NCI-H1092 treated with DMSO at 0.1 percent for 48 hours (cell line): ENCODE data around the gene TMC8.
"Not testable (repeated sequence)": the region's sequence is repeated elsewhere in the genome, so short reads cannot be mapped to it uniquely, and the experiment has no call there.

Experiments
- DNase-seq: peaks from one replicate; lab custom pipeline; 2025; lab: John Stamatoyannopoulos, UW

Gene TMC8, protein sequence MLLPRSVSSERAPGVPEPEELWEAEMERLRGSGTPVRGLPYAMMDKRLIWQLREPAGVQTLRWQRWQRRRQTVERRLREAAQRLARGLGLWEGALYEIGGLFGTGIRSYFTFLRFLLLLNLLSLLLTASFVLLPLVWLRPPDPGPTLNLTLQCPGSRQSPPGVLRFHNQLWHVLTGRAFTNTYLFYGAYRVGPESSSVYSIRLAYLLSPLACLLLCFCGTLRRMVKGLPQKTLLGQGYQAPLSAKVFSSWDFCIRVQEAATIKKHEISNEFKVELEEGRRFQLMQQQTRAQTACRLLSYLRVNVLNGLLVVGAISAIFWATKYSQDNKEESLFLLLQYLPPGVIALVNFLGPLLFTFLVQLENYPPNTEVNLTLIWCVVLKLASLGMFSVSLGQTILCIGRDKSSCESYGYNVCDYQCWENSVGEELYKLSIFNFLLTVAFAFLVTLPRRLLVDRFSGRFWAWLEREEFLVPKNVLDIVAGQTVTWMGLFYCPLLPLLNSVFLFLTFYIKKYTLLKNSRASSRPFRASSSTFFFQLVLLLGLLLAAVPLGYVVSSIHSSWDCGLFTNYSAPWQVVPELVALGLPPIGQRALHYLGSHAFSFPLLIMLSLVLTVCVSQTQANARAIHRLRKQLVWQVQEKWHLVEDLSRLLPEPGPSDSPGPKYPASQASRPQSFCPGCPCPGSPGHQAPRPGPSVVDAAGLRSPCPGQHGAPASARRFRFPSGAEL

DNA sequence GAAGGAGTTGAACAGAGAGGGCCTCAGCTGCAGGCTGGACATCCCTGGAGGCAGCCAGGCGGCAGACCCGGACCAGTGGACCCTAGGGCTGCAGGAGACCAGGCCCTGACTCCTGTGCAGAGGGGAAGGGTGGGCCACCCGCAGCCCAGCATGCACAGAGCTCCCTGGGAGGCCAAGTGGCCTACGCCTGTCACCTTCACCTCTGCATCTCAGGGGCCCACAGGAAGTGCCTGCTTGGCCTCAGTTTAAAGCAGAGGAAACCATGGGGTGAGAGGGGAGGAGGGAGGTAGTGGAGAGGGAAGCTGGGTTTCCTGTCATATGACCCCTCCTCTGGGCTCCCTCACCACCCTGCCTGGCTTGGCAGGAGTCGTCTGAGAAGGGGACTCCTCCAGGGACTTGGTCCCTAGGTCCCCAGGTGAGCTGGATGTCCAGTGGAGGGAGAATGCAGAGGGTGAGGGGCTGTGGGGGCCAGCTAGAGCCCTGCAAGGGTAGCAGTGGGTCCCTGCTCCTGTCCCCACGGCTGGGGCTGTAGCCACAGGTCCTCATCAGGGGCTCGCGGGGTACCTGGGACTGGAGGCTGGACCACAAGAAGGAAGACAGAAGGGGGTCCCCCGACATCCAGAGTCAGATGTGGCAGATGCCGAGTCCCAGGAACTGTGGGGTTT lies at the start of gene TMC8:
TSS of gene TMC8 (plus strand) at position 335 of the 665 bp plus-strand sequence. CDS start 818 bp downstream, outside the sequence.
- no peak for DNase-seq

DNA sequence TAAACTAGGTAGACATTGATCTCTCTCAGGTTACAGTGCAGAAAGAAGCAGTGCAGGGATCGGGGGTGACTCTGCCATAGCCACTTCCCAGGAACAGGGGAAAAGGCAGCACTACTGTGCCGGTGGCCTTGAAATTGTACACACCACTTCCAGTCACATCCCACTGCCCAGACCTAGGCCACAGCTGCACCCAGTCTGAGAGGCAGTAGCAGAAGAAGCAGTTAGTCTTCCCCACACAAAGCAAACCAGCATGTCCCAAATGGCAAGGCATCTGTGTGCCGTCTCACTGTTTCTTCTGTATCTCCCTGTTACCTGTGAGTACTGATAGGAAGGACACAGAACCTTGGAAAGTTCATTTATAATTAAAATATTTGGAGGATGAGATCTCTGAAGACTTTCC lies 49.0 kb upstream of the TMC8 start:
- DNase-seq = no peak

DNA sequence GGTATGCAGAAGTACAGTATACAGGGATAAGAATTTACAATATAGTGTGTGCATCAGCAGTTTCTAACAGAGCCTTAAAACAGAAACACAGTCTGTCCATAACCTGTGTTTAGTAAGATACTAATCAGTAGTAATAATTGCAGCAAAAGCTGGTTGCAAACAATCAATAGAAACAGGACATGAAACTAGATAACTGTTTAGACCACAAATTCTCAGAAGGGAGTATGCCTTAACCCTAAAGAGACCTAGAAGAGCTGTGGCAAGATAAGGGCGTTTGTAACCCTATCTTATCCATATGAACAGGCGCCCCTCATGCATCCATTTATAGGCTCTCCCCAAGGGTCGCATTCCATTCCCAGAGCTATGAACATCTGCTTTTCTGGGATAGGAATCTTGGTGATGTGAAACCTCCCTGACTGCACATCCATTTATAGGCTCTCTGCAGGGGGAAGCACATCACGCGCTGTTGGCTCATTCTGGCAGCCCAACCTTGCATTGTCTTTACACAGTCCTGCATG lies 48.2 kb upstream of the TMC8 start:
- DNase-seq = not testable (repeated sequence)

GRCh38 chr17:78082988-78083387 lies 47.6 kb upstream of the TMC8 start:
- DNase-seq = no peak

GRCh38 chr17:78086740-78087139 lies 43.8 kb upstream of the TMC8 start:
- DNase-seq = no peak

DNA sequence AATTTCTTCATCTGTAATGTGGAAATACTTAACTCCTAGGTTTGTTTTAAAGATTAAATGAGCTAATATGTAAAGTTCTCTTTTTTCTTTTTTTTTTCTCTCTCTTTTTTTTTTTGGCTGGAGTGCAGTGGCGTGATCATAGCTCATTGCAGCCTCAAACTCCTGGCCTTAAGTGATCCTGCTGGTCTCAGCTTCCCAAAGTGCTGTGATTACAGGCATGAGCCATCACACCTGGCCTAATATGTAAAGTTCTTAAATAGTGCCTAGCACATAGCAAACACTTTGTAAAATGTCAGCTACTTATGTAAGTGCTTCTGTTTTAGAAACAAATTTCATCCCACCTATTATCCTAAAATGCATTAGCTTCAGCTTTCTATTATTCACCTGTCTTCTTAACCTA lies 42.0 kb upstream of the TMC8 start:
- no peak for DNase-seq

DNA sequence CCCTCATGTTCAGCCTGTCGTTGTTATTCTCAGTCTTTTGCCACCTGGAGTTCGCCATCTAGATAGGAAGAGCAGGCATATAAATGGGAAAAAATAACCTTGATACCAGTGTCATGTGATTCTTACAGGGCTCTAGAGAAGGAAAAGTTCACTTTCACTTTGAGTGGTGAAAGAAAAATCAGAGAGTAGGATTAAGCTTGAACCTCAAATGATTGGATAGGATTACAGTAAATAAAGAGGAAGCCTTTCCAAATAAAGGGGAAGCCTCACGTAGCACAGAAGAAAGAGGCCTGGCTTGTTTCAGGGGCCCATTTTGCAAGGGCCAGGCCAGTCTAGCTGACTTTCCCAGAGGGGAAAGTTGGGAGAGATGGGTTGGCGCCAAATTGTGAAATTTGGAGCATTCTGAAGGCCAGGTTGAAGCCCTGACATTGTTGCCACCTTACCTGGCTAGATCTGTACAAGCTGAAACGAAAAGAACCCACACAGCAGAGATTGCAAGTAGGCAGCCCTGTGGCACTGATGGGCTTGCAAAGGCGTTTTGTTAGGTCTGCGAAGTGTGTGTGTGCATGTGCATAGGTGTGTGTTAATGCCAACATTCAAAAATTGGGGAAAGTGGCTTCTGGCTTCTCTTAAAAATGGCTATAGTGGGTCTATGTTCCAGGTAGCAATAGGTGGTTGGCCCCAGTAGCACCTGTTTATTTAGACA lies 40.8 kb upstream of the TMC8 start:
- no peak for DNase-seq

DNA sequence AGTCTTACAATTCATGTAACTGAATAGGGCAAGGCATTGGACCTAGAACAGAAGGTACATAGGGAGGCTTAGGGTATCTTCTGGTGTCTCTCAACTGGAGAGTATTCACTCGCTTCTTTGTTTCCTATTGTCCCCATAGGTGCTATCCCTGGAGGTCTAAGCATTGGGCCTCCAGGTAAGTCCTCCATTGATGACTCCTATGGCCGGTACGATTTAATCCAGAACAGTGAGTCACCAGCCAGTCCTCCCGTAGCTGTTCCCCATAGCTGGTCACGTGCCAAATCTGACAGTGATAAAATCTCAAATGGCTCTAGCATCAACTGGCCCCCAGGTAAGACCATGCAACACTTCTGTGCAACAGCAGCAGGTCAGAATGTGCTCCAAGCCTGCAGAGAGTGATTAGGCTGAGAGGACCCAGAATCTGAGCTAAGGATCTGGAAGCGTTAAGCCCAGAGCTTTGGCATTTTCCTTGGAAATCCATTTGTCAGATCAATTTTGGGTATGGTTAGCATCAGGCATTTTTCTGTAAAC lies 37.7 kb upstream of the TMC8 start:
- DNase-seq = no peak

DNA sequence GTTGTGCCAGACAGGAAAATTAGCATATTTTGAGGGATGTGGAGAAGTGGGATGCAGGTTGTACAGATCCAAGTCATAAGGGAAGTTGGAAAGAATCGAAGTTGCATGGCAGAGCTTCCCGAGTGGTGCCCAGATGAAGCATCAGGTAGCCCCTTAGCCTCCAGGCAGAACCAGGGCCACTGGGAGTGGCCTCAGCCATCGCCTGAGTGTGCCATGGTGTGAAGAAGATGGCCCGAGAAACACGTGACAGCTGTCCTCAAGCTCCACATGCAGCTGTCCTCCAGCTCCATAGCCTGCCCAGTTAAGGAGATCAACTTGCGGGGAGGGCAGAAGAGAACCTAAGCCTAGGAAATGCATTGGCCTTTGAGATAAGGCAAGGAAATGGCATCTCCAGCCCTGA lies 35.5 kb upstream of the TMC8 start:
- no peak for DNase-seq

- no peak for DNase-seq
Measured at GRCh38 chr17:78096093-78096492, 34.5 kb upstream of the TMC8 start.

DNA sequence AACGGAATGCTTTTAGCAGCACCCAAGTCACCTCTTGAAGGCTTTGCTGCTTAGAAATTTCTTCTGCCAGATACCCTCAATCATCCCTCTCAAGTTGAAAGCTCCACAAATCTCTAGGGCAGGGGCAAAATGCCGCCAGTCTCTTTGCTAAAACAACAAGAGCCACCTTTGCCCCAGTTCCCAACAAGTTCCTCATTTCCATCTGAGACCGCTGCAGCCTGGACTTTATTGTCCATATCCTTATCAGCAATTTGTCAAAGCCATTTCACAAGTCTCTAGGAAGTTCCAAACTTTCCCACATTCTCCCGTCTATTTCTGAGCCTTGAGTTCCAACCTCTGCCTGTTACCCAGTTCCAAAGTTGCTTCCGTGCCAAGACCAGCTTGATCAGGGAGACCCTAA lies 29.5 kb upstream of the TMC8 start:
- DNase-seq = no peak

DNA sequence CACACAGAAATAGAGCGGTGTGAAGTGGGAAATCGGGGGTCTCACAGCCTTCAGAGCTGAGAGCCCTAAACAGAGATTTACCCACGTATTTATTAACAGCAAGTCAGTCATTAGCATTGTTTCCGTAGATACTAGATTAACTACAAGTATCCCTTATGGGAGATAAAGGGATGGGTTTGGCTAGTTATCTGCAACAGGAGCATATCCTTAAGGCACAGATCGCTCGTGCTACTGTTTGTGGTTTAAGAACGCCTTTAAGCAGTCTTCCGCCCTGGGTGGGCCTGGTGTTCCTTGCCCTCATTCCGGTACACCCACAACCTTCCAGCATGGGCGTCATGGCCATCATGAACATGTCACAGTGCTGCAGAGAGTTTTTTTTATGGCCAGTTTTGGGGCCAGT lies 29.0 kb upstream of the TMC8 start:
- DNase-seq = no peak

DNA sequence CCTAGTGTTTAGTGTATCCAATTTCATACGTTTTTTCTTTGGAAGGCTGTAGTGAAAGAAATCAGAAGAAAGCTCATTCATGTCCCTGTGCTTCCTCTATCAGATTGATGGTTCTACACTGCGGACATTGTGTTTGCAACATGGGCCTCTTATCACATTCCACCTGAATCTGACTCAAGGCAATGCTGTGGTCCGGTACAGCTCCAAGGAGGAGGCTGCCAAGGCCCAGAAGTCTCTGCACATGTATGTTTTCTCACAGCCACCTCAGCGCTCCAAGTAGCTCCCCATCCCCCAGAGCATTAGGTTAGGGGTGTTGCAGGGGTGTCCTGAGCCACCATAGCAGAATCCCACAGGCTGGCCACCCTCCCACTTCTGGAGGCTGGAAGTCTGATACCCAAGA lies 27.3 kb upstream of the TMC8 start:
- no peak for DNase-seq

DNA sequence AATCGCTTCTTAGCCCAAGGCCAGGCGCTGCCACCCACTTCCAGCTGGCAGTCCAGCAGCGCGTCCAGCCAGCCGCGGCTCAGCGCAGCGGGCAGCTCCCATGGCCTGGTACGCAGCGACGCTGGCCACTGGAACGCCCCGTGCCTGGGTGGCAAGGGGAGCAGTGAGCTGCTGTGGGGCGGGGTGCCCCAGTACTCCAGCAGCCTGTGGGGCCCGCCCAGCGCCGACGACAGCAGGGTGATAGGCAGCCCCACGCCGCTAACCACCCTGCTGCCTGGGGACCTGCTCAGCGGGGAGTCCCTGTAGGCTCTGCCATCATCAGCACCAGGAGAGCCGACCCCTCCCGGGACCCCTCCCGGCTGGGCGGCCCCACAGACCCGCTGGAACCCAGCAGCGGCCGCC lies 26.0 kb upstream of the TMC8 start:
- DNase-seq = no peak

- DNase-seq = no peak
Measured at GRCh38 chr17:78105101-78105500, 25.5 kb upstream of the TMC8 start.

- DNase-seq = no peak
Measured at GRCh38 chr17:78105551-78105950, 25.0 kb upstream of the TMC8 start.

GRCh38 chr17:78106211-78106610 lies 24.4 kb upstream of the TMC8 start:
- DNase-seq = no peak

- DNase-seq = no peak
Measured at GRCh38 chr17:78107457-78107856, 23.1 kb upstream of the TMC8 start.

DNA sequence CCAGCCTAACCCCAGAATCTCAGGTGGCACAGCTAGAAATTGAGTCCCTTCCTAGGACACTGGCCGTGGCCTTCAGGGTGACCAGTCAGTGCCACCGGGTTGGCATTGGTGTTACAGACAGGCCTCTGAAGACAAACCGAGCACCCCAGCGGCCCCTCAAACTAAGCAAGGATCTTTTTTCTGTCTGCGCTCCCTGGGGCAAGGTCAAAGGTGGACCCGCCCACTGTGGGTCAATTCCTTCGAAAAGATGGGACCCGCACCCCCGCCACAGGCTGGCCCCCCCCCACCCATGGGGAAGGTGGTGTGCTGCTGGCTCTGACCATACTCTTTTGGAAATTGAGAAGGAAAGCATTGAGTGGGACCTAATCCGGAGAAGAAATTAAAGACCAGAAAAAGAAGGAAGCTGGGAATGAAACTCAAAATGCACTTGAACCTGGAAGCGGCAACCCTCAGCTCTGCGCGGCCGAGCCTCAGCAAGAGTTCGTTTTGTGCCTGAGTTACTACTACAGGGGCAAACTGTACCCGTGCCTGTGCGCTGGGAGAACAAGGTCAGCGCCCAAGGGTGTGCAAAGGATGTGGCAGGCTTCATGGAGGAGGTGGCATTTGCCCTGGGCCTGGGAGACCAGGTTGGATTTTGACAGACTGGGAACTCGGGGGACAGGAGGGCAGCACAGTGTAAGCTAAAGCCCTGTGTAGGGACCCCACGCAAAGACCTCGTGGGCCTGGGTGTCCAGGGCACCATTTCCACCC lies 22.4 kb upstream of the TMC8 start:
- DNase-seq = no peak

DNA sequence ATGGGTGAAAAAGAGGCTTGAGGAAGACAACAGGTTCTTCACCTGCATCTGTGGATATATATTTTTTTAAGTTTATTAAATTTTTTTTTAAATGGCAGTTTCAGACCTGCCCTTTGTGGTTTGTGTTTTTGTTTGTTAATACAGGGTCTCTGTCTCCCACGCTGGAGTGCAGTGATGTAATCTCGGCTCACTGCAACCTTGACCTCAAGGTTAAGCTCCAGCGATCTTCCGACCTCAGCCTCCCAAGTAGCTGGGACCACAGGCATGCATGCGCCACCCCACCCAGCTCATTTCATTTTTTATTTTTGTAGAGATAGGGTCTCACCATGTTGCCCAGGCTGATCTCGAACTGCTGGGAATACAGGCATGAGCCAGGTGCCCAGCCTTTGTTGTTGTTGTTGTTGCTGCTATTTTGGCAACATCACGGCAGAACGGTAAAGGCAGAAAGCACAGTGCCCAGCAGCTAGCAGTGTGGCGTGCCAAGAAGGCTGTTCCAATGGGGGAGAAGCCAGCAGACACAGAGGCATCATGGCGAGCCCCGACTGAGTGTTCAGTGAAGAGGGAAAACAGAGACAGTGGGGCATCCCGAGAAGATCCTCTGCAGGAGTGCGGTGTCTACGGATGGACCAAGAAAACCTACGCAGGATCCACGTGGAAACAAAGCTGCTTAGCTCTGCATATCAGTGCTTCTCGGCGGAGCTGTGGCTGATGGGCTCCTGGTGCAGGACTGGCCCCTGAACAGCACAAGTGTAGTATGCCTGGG lies 21.7 kb upstream of the TMC8 start:
- DNase-seq = no peak

DNA sequence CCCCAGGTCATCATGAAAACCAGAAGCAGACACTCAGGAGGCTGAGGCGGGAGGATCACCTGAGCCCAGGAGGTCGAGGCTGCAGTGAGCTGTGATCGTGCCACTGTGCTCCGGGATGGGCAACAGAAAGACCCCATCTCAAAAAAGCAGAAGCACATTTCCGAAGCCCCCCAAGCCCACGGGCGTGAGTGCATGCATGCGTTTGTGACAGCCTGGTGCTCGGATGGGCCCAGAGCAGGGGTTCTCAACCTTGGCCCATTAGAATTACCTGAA lies 21.1 kb upstream of the TMC8 start:
- DNase-seq = no peak
